Activated CD4-positive, CD25-positive, alpha-beta regulatory T cell treated with anti-CD3 and anti-CD28 coated beads, Interleukin-2, amount 50 U/mL, for 16 hours (primary cell): ENCODE data around the gene RAI14.
"Not testable (repeated sequence)": the region's sequence is repeated elsewhere in the genome, so short reads cannot be mapped to it uniquely, and the experiment has no call there.

Experiments
- DNase-seq: peaks from one replicate; pipeline ENCODE4 v3.0.0-alpha.2; 2020; ENCODE audit warnings: low read depth, low spot score

The RAI14 gene

GRCh38 chr5:34770486-34770885 lies 114.4 kb downstream of the RAI14 start:
- DNase-seq: no peak

DNA sequence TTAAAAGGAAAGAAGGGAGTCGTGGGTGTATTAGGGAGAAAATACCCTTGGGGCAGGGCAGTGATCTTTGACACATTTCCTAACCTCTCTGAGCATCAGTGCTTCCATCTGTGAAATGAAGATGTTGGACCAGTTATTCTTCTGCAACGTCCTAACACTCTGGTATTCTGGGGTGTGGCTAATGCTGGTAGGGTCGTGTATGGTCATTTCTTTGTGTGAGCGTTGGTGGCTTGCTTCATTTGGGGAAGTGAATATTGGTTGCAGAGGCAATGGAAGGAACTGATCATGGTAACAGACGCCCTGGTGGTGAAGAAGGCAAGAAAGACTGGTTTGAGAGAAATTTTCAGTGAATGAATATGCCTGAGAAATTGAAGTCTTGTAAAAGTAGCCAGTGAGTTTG lies 114.9 kb downstream of the RAI14 start:
- DNase-seq: no peak

DNA sequence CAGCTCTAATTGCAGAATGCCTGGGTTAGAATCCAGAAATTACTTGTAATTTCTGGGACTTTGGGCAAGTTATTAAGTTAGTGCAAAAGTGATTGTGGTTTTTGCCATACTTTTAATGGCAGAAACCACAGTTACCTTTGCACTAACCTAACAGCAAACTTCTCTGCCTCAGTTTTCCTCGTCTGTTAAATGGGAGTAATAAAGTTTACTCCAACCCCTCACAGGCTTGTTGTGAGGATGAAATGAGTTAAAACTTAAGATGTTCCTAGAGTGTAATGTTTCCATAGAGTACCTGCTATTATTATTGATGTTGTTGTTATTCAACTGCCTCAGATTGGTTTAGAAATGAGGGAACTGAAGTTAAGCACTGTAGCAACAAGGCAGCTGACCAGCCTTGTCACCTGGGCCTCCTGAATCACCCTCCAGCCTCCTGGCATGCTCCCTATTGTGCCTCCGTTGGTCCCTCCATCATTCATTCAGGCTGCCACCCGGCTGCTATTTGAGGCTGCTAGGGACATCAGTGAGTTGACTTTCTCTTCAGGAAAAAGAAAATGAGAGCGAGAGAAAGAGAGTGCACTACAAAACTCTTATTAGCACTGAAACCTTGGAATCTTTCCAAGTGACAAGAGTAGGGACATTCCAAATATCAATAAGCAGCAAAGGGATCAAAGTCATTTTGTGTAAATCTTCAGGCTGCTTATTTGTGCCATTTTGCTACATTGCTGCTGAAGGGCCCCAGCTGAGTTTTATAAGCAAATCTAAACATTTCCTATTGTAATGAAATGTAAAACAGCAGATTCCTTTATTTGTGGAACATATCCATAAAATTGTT lies 116.4 kb downstream of the RAI14 start:
- no peak for DNase-seq

GRCh38 chr5:34774139-34774538 lies 118.0 kb downstream of the RAI14 start:
- no peak for DNase-seq

DNA sequence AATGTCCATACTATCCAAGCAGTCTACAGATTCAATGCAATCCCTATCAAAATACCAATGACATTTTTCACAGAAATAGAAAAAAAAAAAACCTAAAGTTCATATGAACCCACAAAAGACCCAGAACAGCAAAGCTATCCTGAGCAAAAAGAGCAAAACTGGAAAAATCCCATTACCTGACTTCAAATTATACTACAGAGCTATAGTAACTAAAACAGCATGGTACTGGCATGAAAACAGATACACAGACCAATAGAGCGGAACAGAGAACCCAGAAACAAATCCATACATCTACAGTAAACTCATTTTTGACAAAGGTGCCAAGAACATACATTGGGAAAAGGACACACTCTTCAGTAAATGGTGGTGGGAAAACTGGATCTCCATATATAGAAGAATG lies 118.5 kb downstream of the RAI14 start:
- DNase-seq: not testable (repeated sequence)

- DNase-seq: no peak
Observed at GRCh38 chr5:34775886-34776285, 119.8 kb downstream of the RAI14 start.

- no peak for DNase-seq
Observed at GRCh38 chr5:34778091-34778850, 122.1 kb downstream of the RAI14 start.

DNA sequence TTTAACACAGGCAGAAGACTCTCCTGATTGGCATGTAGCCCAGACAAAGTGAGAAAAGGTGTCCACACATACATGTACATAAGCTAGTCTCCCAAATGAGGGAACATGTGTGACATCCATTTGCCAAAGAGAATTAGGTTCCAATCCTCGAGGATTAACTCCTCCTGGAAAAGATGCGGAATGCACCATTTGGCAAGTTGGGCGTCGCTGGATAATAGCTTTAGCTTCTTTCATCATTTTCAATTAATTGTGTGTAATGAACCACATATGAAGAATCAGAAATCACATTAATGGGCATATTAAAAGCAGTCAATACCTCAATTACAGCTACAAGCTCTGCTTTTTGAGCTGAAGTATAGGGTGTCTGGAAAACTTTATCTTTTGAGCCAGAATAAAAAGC lies 127.8 kb downstream of the RAI14 start:
- not testable (repeated sequence) for DNase-seq

DNA sequence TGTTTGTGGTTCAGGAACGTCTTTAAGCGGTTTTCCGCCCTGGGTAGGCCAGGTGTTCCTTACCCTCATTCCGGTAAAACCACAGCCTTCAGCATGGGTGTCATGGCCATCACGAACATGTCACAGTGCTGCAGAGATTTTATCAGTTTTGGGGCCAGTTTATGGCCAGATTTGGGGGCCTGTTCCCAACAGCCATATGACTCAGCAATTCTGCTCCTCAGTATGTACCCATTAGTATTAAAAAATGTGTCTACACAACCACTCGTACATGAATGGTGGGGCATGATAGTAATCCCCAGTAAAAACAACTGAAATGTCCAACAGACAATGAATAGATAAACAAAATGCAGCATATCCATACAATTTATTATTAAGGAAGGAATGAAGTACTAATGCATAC lies 130.9 kb downstream of the RAI14 start:
- DNase-seq: no peak

GRCh38 chr5:34789021-34789531 lies 132.9 kb downstream of the RAI14 start:
- DNase-seq: no peak

DNA sequence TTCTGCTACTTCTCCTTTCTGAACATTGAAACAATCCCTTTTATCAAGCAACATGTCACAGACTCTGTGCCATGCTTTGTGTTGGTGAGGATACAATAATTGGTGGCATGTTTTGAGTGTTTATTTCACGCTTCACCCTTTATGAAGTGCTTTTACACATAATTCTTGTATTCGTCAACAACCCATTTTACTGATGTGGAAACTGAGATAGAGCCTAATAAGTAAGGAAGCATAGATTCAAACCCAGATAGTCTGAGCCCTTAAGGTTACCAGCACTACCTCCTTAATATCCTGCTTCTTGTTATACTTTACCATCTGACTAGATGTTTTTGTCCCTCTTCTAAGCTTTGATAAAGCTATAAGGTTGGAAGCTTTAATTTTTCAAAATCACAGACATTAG lies 133.5 kb downstream of the RAI14 start:
- DNase-seq: no peak

GRCh38 chr5:34790069-34790468 lies 133.9 kb downstream of the RAI14 start:
- DNase-seq: no peak

- DNase-seq: no peak
Observed at GRCh38 chr5:34791761-34792244, 135.7 kb downstream of the RAI14 start.

GRCh38 chr5:34802834-34803563 lies 146.9 kb downstream of the RAI14 start:
- DNase-seq: no peak

GRCh38 chr5:34803974-34804732 lies 148.0 kb downstream of the RAI14 start:
- no peak for DNase-seq

DNA sequence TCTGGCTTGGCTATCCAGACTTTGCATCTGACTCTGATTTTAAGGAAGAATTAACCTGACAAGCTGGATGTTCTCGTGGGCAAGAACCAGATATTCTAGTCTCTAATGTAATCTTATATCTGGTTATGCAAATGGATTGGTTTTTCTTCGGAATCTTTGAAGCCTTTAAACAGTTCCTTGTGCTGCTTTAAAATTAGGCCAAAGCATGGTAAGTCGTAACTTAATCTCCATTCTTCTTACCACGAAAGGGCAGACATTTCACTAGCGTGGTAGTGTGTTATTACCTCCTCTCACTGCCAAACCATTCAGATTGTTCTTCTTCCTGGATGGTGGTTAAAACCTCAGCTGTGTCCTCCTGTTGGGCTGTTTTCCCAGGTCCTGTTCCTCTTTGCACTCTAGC lies 148.8 kb downstream of the RAI14 start:
- no peak for DNase-seq

DNA sequence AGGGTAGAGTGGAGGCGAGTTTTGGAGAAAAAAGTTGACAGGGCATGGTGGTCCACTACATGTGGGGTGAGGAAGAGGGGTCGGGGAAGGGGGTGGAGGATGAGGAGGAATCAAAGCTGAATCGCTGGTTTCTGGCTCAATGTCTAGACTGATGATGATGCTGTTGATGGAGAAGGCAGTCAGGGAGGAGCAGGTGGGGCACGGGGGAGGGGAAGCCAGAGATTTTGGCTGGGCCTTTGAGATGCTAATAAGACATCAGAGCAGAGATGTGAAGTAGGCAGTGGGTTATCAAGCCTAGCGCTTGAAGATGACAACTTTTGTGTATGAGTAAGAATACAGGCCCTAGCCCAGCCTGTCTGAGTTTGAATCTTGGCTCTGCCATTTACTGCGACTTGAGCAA lies 150.4 kb downstream of the RAI14 start:
- no peak for DNase-seq

DNA sequence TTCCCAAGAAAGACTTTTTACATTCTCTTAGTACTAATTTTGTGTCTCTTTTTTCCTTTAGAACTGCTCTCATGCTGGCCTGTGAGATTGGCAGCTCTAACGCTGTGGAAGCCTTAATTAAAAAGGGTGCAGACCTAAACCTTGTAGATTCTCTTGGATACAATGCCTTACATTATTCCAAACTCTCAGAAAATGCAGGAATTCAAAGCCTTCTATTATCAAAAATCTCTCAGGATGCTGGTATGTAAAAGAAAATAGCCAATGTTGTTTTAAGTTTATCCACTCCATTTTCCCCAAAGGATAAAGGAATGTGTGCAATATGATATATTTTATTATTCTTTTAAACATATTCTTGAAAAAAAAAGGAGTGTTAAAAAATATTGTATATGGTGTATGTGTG lies 155.6 kb downstream of the RAI14 start:
- DNase-seq: no peak

DNA sequence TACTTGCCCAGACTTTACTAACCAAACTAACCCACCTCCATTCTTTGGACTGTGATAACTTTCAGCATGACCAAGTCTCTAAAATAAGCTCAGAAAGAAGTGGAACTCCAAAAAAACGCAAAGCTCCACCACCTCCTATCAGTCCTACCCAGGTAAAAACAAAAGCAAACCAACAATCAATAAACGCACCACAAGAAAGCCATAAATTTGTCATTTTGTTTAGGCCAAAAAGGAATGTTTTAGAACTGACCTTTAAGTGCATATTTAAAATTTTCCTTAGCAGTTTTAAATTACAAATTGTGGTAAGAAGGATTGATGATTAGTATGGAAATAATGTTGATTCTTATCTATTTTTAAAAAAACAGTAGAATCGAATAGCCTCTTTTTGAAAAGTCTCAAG lies 157.4 kb downstream of the RAI14 start:
- no peak for DNase-seq

GRCh38 chr5:34817558-34818351 lies 161.6 kb downstream of the RAI14 start:
- DNase-seq: no peak
